K562 (cell line): ENCODE results near the gene ADD1. TPM values are rescaled to one million over a fixed set of nuclear protein-coding genes. Genes with fewer than 3 reads are reported as not detected.

Source experiments
- ATAC-seq: fragments of 200-7000 bp; cut with Tn5 transposase; 3 replicates; pipeline ENCODE4 v1.9.1; 2020; ENCODE audit warnings: moderate library complexity
- BruUV-seq: library from RNA; stranded (reverse); fragments of 400-500 nt; replicated peaks from 2 replicates; lab custom pipeline; 2021; lab: Mats Ljungman, UMichigan
- CTCF ChIA-PET: fragments of 300-600 bp; formaldehyde crosslinking; extraction: SDS; loops from one replicate; lab custom pipeline; 2021; ENCODE audit warnings: low intra/inter-chr PET ratio; lab: Yijun Ruan, JAX
- POLR2A ChIA-PET: fragments of 300-600, 350-650 bp; sonication (Branson Sonifier 250); formaldehyde crosslinking; extraction: SDS; loops from one replicate; lab custom pipeline; 2021; ENCODE audit warnings: antibody characterized with exemption, inconsistent platforms; lab: Yijun Ruan, JAX
- DNase-seq, 4 experiments: peaks; one replicate each; pipeline versions ENCODE4 v3.0.0 to v3.0.0-alpha.2; 2011 to 2018; ENCODE audit warnings: low spot score in 3 of 4, mixed read lengths in 3 of 4; ENCODE audit errors: extremely low read depth in 1 of 4
- FAIRE-seq: peaks from 2 replicates; lab custom pipeline; 2011; peaks lifted over from hg19 to GRCh38; lab: Jason Lieb, UNC
- H2AFZ ChIP-seq: 2 replicates; pipeline ENCODE4 v1.6.0; 2011; ENCODE audit warnings: low read depth, low read length, control low read depth, inconsistent platforms
- H3K27ac ChIP-seq: fragments of 200-600 bp; 3 replicates; pipeline ENCODE4 v1.8.0; 2011; ENCODE audit warnings: low read depth, mild to moderate bottlenecking, control low read depth, inconsistent platforms, low read length, moderate library complexity, mixed read lengths; ENCODE audit errors: extremely low read depth
- H3K27me3 ChIP-seq, 2 experiments: fragments of 300-600 bp in 1 of 2; 2 replicates in 1 of 2; 3 replicates in 1 of 2; pipeline versions ENCODE4 v1.6.0 to v1.8.0; 2011; ENCODE audit warnings: inconsistent platforms in 2 of 2, low read length in 2 of 2, mild to moderate bottlenecking in 1 of 2, mixed read lengths in 1 of 2, moderate library complexity in 1 of 2; ENCODE audit not compliant: control insufficient read depth in 2 of 2, insufficient read depth in 2 of 2
- H3K36me3 ChIP-seq: fragments of 300-600 bp; 3 replicates; pipeline ENCODE4 v1.8.0; 2011; ENCODE audit warnings: mild to moderate bottlenecking, low read length, inconsistent platforms; ENCODE audit not compliant: control insufficient read depth, insufficient read depth
- H3K4me1 ChIP-seq, 2 experiments: fragments of 200-600 bp in 1 of 2; replicated peaks in 1 of 2; 2 replicates in 1 of 2; 3 replicates in 1 of 2; pipeline versions ENCODE4 v1.5.1 to v1.8.0; 2011; ENCODE audit warnings: inconsistent platforms in 2 of 2, low read length in 2 of 2, mild to moderate bottlenecking in 1 of 2, mixed read lengths in 1 of 2, moderate library complexity in 1 of 2; ENCODE audit not compliant: control insufficient read depth in 2 of 2, insufficient read depth in 2 of 2
- H3K4me2 ChIP-seq: 2 replicates; pipeline ENCODE4 v1.6.1; 2011; ENCODE audit warnings: low read length, control low read depth, inconsistent platforms, mixed read lengths; ENCODE audit not compliant: insufficient read depth
- H3K4me3 ChIP-seq: fragments of 200-600 bp; sonication (generic), shearing (Covaris generic); 2 replicates; pipeline ENCODE4 v1.5.1; 2016; ENCODE audit warnings: control low read depth, inconsistent platforms
- H3K79me2 ChIP-seq: fragments of 200-600 bp; 3 replicates; pipeline ENCODE4 v1.8.0; 2011; ENCODE audit warnings: low read length, inconsistent platforms; ENCODE audit not compliant: control insufficient read depth, insufficient read depth
- H3K9ac ChIP-seq, 2 experiments: 2 replicates each; pipeline versions ENCODE4 v1.6.0 to v1.6.1; 2011; ENCODE audit warnings: low read depth in 2 of 2, low read length in 2 of 2, control low read depth in 1 of 2, inconsistent platforms in 1 of 2, mild to moderate bottlenecking in 1 of 2, mixed read lengths in 1 of 2; ENCODE audit not compliant: insufficient read depth in 1 of 2
- H3K9me1 ChIP-seq: one replicate; pipeline ENCODE4 v1.6.0; 2011; ENCODE audit warnings: inconsistent platforms, mild to moderate bottlenecking, low read length, moderate library complexity; ENCODE audit not compliant: control insufficient read depth, insufficient read depth
- H3K9me3 ChIP-seq: replicated peaks from 2 replicates; pipeline ENCODE4 v1.5.1; 2011; ENCODE audit warnings: low read depth, low read length, inconsistent platforms; ENCODE audit not compliant: control insufficient read depth, insufficient read depth
- H4K20me1 ChIP-seq: replicated peaks from 2 replicates; pipeline ENCODE4 v1.6.1; 2011; ENCODE audit warnings: low read length, inconsistent platforms, mixed read lengths; ENCODE audit not compliant: control insufficient read depth, insufficient read depth
- STAT6 ChIP-seq: sonication (generic); formaldehyde crosslinking; IDR thresholded peaks from 2 replicates; pipeline ENCODE4 v1.8.1; 2023; ENCODE audit warnings: mild to moderate bottlenecking, missing genetic modification reagents
- ZNF121 ChIP-seq: sonication (generic); formaldehyde crosslinking; conservative IDR thresholded peaks from 2 replicates; pipeline ENCODE4 v1.8.0; 2022; ENCODE audit warnings: missing genetic modification reagents
- WGBS: fragments of 100-300 bp; shearing (Covaris generic); methylation state at CpG from one replicate; pipeline ENCODE4 v1.1.6; 2016; ENCODE audit warnings: low coverage, mixed read lengths; ENCODE audit not compliant: insufficient coverage; ENCODE audit errors: missing lambda C conversion rate; 5-methylcytosine and 5-hydroxymethylcytosine counted together
- in situ Hi-C: fragments of 300-500 bp; cut with MboI; formaldehyde crosslinking; loops from 4 replicates; pipeline ENCODE4 v1.15.0; 2018; ENCODE audit warnings: inconsistent platforms, mixed read lengths
- intact Hi-C: fragments of 100-400 bp; cut with micrococcal nuclease; formaldehyde crosslinking; loops from 2 replicates; pipeline ENCODE4 v1.14.2; 2022
- polyA plus RNA-seq, 8 experiments: library from polyadenylated mRNA; depleted of rRNA in 4 of 8; stranded (reverse) in 5 of 8; unstranded in 3 of 8; fragments of >200 nt; fragmentation: Nextera tagmentation in 2 of 8; fragmentation: Illumina TruSeq in 1 of 8; extraction: Ambion mirVana in 2 of 8; extraction: Trizol in 1 of 8; gene quantifications; 2 replicates each; pipeline versions ENCODE4 v1.2.1 to v1.2.3, GENCODE V29; 2011 to 2014; ENCODE audit warnings: inconsistent platforms in 1 of 8, missing spikeins in 1 of 8
- total RNA-seq, 7 experiments: library from RNA; depleted of rRNA in 6 of 7; stranded (reverse); fragments of >200 nt in 6 of 7; fragmentation: Illumina TruSeq in 2 of 7; extraction: Trizol in 2 of 7; gene quantifications; 2 replicates each; pipeline versions ENCODE4 v1.2.1 to v1.2.3, GENCODE V29; 2011 to 2021; ENCODE audit warnings: low replicate concordance in 1 of 7

ADD1 gene
- total and polyA plus RNA-seq, 9 of the 15 experiments (the other 6 are each of a cell fraction or from before 2014, with no cell fraction given): 17.5 to 153 (median 74.0) TPM

- H3K4me1 ChIP-seq: peaks cover 0 to 14% of the 10 kb centered on the region in 2 experiments; a peak in 1 of 5 replicates
Measured at GRCh38 chr4:2819244-2820215, 24.1 kb upstream of the ADD1 start.

More at GRCh38 chr4:2819244-2820215, 24.1 kb upstream of the ADD1 start:
- H3K79me2 ChIP-seq: no peaks in the 10 kb centered on the region
- H3K9ac ChIP-seq: peak overlapping the region in 1 of 2 experiments; percentile 68; a peak in 1 of 4 replicates
- H4K20me1 ChIP-seq: peaks cover 5% of the 10 kb centered on the region; the same call in 1 of the 2 replicates
- H3K27me3 ChIP-seq: no peaks in the 10 kb centered on the region
- POLR2A ChIA-PET: interaction anchor here (0.7 to 1.2 kb wide), 4 partner anchors 12 to 745 kb away, joined by 3 read pairs; no protein-coding TSS in a partner anchor
- H3K4me2 ChIP-seq: no peak overlapping the region
- H3K4me3 ChIP-seq: no peak overlapping the region
- H3K27ac ChIP-seq: no peak overlapping the region
- H3K9me1 ChIP-seq: peaks cover 2% of the 10 kb centered on the region
- CTCF ChIA-PET: no interaction called here
- ATAC-seq (peak; percentile 16; the same call in 2 of the 3 replicates), DNase-seq (no peak), FAIRE-seq (no peak)
- no peaks in the 10 kb centered on the region for H3K36me3 ChIP-seq
- in situ Hi-C loops: no loop called here
- H2AFZ ChIP-seq: no peak overlapping the region
- no TSS peak for BruUV-seq
- 22% methylated on average over 5 of the region's 5 CpGs for WGBS
- TF ChIP-seq ZNF121 (CRISPR knock-in tag) (peak; percentile 94), STAT6 (CRISPR knock-in tag) (no peak)
- no peaks in the 10 kb centered on the region for H3K9me3 ChIP-seq
- intact Hi-C loops: no loop called here
